ENCODE data around the gene SMIM3. TPM values are rescaled to one million over a fixed set of nuclear protein-coding genes. Genes with fewer than 3 reads are reported as not detected.

Gene SMIM3
- total and polyA plus RNA-seq, 2 of the 8 experiments (the other 6 are each of a cell fraction or from before 2014, with no cell fraction given): 10.4 to 15.7 TPM

GRCh38 chr5:150766251-150766650 lies 12.3 kb upstream of the SMIM3 start:
- Histone ChIP-seq H3K79me2 (ENCODE audit: control insufficient read depth in 1 of 2, insufficient read depth in 2 of 2, low read length in 2 of 2) (no peaks in the 10 kb centered on the region), H3K9me3 (ENCODE audit: insufficient read depth in 2 of 2, low read depth in 1 of 2, low read length in 1 of 2) (no peaks in the 10 kb centered on the region), H2BK5ac (ENCODE audit: low read depth, low read length) (no peak overlapping the region), H4K91ac (replicated peaks; ENCODE audit: insufficient read length, low read length) (no peak overlapping the region), H2BK120ac (replicated peaks; ENCODE audit: low read depth, low read length) (no peak overlapping the region), H4K20me1 (replicated peaks in 1 of 2; ENCODE audit: control insufficient read depth in 1 of 2, insufficient read depth in 2 of 2, low read length in 2 of 2) (no peaks in the 10 kb centered on the region), H3K4me2 (ENCODE audit: insufficient read depth in 1 of 2, low read depth in 2 of 2, low read length in 2 of 2) (no peak overlapping the region), H2BK20ac (ENCODE audit: low read length) (no peak overlapping the region), H2BK15ac (ENCODE audit: low read length) (no peak overlapping the region), H3K79me1 (ENCODE audit: low read depth, low read length) (no peaks in the 10 kb centered on the region), H2AFZ (ENCODE audit: low read length) (no peak overlapping the region), H3K4me1 (replicated peaks in 1 of 4; ENCODE audit: control insufficient read depth in 3 of 4, insufficient read depth in 4 of 4, low read length in 3 of 4) (no peaks in the 10 kb centered on the region), H3K27me3 (replicated peaks in 1 of 4; ENCODE audit: control insufficient read depth in 3 of 4, extremely low read depth in 1 of 4, insufficient read depth in 3 of 4, low read length in 3 of 4) (peaks cover 0 to 2% (median 0%) of the 10 kb centered on the region in 4 experiments; a peak in 1 of 7 replicates), H3K18ac (ENCODE audit: extremely low read depth, low read length) (no peak overlapping the region), H3K14ac (ENCODE audit: insufficient read length) (no peak overlapping the region), H4K5ac (ENCODE audit: insufficient read length, low read depth, low read length) (no peak overlapping the region), H3K4me3 (ENCODE audit: extremely low read depth in 1 of 4, insufficient read depth in 2 of 4, low read depth in 3 of 4, low read length in 4 of 4) (no peak overlapping the region), H3K9ac (replicated peaks in 1 of 4; ENCODE audit: extremely low read depth in 1 of 4, low read depth in 3 of 4, low read length in 3 of 4) (no peak overlapping the region), H3K23ac (ENCODE audit: insufficient read length) (no peak overlapping the region), H3K4ac (replicated peaks; ENCODE audit: insufficient read length, low read depth, low read length) (no peak overlapping the region), H4K8ac (ENCODE audit: extremely low read depth, insufficient read depth, low read length) (no peak overlapping the region), H3K23me2 (ENCODE audit: low read depth, low read length) (no peaks in the 10 kb centered on the region; the same call in 1 of the 2 replicates), H3K56ac (replicated peaks; ENCODE audit: insufficient read length, low read depth, low read length) (no peak overlapping the region), H3K36me3 (ENCODE audit: control insufficient read depth in 2 of 4, insufficient read depth in 4 of 4, low read length in 3 of 4) (no peaks in the 10 kb centered on the region), H2AK5ac (ENCODE audit: low read depth, low read length) (no peak overlapping the region), H3K27ac (ENCODE audit: low read depth, low read length) (no peak overlapping the region), H2BK12ac (ENCODE audit: low read depth, low read length) (no peak overlapping the region)
- ChIA-PET CTCF (ENCODE audit: partially characterized antibody) (interaction anchor here (0.6 to 1.3 kb wide), 3 partner anchors 12 to 234 kb away, joined by 3 read pairs; partner anchors contain the start of gene SMIM3), POLR2A (ENCODE audit: partially characterized antibody) (no interaction called here)
- FAIRE-seq (no peak), DNase-seq (ENCODE audit: low read depth in 1 of 2, low spot score in 2 of 2) (no peak)
- 86% methylated on average over 2 of the region's 2 CpGs; no CpG with 5 or more reads in 1 of the 2 experiments for WGBS, 2 experiments (ENCODE audit: extremely low coverage in 1 of 2, insufficient coverage in 1 of 2, insufficient read length in 1 of 2, insufficient replicate concordance in 2 of 2, low coverage in 1 of 2, low lambda C conversion rate in 2 of 2, missing lambda C conversion rate in 1 of 2)
- TF ChIP-seq SIRT6 (IDR thresholded peaks at IDR 0.05; ENCODE audit: low read length) (no peak), E2F6 (IDR thresholded peaks at IDR 0.05) (no peak), SIX5 (IDR thresholded peaks at IDR 0.05; ENCODE audit: low read depth, low read length) (no peak), JUND (IDR thresholded peaks at IDR 0.05; ENCODE audit: low read length) (no peak), RXRA (IDR thresholded peaks at IDR 0.05; ENCODE audit: insufficient read depth, low read depth, low read length) (no peak), SIN3A (conservative IDR thresholded peaks at IDR 0.05 in 1 of 2, IDR thresholded peaks at IDR 0.05 in 1 of 2; ENCODE audit: low read depth in 1 of 2, low read length in 2 of 2) (no peak), HDAC2 (IDR thresholded peaks at IDR 0.05; ENCODE audit: borderline replicate concordance in 1 of 2, low read depth in 2 of 2, low read length in 2 of 2) (no peak), TAF1 (IDR thresholded peaks at IDR 0.05; ENCODE audit: low read depth, low read length) (no peak), CTCF (IDR thresholded peaks at IDR 0.05; ENCODE audit: control extremely low read depth in 1 of 3, insufficient read depth in 1 of 3, low read depth in 1 of 3, low read length in 3 of 3) (no peak), CBX5 (IDR thresholded peaks at IDR 0.05; ENCODE audit: low read depth, low read length) (no peak)
